Heart right ventricle (tissue), 16 donors: ENCODE data around the gene FRS3. TPM values are rescaled to one million over a fixed set of nuclear protein-coding genes. Genes with fewer than 3 reads are reported as not detected.

Experiments used
- ATAC-seq, 8 donors: fragments of 200-7000 bp; cut with Tn5 transposase; one replicate each; pipeline ENCODE4 v1.9.1; 2020; ENCODE audit warnings: mild to moderate bottlenecking in 8 of 8, moderate library complexity in 8 of 8, moderate number of reproducible peaks in 1 of 8
- DNase-seq, 2 donors: peaks; one replicate each; pipeline ENCODE4 v3.0.0-alpha.2; 2020
- H3K27ac ChIP-seq, 10 donors: fragments of 200-600 bp; sonication (generic) in 2 of 10; one replicate each; pipeline versions ENCODE4 v1.5.0 to v1.8.0; 2020 to 2022; ENCODE audit warnings: mild to moderate bottlenecking in 3 of 10
- H3K27me3 ChIP-seq, 7 donors: fragments of 200-600 bp; one replicate each; pipeline ENCODE4 v1.8.0; 2021 to 2022; ENCODE audit warnings: mild to moderate bottlenecking in 2 of 7
- H3K36me3 ChIP-seq, 9 donors: fragments of 200-600 bp; sonication (generic) in 1 of 9; one replicate each; pipeline versions ENCODE4 v1.5.0 to v1.8.0; 2020 to 2022; ENCODE audit warnings: mild to moderate bottlenecking in 2 of 9
- H3K4me1 ChIP-seq, 9 donors: fragments of 200-600 bp; sonication (generic) in 1 of 9; one replicate each; pipeline versions ENCODE4 v1.5.0 to v1.8.0; 2020 to 2022; ENCODE audit warnings: mild to moderate bottlenecking in 4 of 9
- H3K4me3 ChIP-seq, 10 donors: fragments of 200-600 bp; sonication (generic) in 2 of 10; one replicate each; pipeline versions ENCODE4 v1.5.0 to v1.8.0; 2020 to 2022; ENCODE audit warnings: mild to moderate bottlenecking in 7 of 10, moderate library complexity in 2 of 10
- H3K9me3 ChIP-seq, 11 donors: fragments of 200-600 bp in 10 of 11; sonication (generic) in 2 of 11; one replicate each; pipeline versions ENCODE4 v1.5.0 to v1.8.0; 2013 to 2022; ENCODE audit warnings: mild to moderate bottlenecking in 2 of 11, control low read depth in 1 of 11, moderate library complexity in 1 of 11
- WGBS, 2 donors: extraction: QIAGEN DNeasy Blood & Tissue Kit; methylation state at CpG; one replicate each; pipeline ENCODE4 v1.1.7; 2013; ENCODE audit warnings: inconsistent platforms in 1 of 2; 5-methylcytosine and 5-hydroxymethylcytosine counted together
- intact Hi-C, 10 donors: fragments of 100-400 bp; cut with DNase I; formaldehyde crosslinking; loops; one replicate each; pipeline versions ENCODE4 v1.11.1 to v1.14.2; 2022
- polyA plus RNA-seq, 2 donors: library from polyadenylated mRNA; stranded (reverse); fragments of 200-250 nt; gene quantifications; one replicate each; pipeline ENCODE4 v1.2.3, GENCODE V29; 2013
- total RNA-seq, 10 donors: library from RNA; stranded (reverse); fragmentation: NEBNext Ultra II Directional in 3 of 10; extraction: Animal tissue kit (Norgen Biotek cat#: 25700) in 3 of 10; gene quantifications; one replicate each; pipeline versions ENCODE4 v1.2.1 to v1.2.4, GENCODE V29; 2021 to 2023
- TF ChIP-seq, protein P1 (sequence below), 9 donors: fragments of 200-600 bp; sonication (generic) in 2 of 9; IDR thresholded peaks; one replicate each; pipeline versions ENCODE4 v1.5.0 to v1.8.0; 2021 to 2022; ENCODE audit warnings: antibody characterized with exemption in 9 of 9, mild to moderate bottlenecking in 5 of 9, moderate library complexity in 1 of 9
- donor health status: Arrhythmogenic right ventricular cardiomyopathy.
- donor health status: ischemic (EF 13 %, LVEDD 7.1; RV severe dilation, severe dysfunction).
- donor health status: healthy with polysubstance abuse.
- donor health status: DM: no; HTN: yes; CAD: no.
- donor health status: DM: no; HTN: no; CAD: no.
- donor health status: ischemic (EF 25% LVEDD 6.9; RV normal size, moderate dysfunction).
- donor health status: ischemic (EF 25% LVEDD 5.7; RV mildly dilated, moderate dysfunction).
- donor health status: healthy.
- donor health status: DM: yes; HTN: yes; CAD: no.
- donor health status: Ischemic cardiomyopathy.
- donor health status: ischemic (EF 35%, LVEDD 5.7; RV mildly dilated, moderate dysfunction).
- donor health status: nonischemic (EF 11% LVEDD 7.7; RV severe dilation, severe dysfunction).
- donor health status: DM: yes; HTN: yes; CAD: no.
- donor health status: PGD.
- donor health status: ischemic (EF 29% LVEDD 5.4; RV normal size, mild dysfunction).
- donor health status: nonischemic (EF 23%, LVEDD 6.1; RV moderate dilation, normal function).

FRS3 gene
- total and polyA plus RNA-seq, 12 donors: 2.8 to 8.7 (median 5.8) TPM

DNA sequence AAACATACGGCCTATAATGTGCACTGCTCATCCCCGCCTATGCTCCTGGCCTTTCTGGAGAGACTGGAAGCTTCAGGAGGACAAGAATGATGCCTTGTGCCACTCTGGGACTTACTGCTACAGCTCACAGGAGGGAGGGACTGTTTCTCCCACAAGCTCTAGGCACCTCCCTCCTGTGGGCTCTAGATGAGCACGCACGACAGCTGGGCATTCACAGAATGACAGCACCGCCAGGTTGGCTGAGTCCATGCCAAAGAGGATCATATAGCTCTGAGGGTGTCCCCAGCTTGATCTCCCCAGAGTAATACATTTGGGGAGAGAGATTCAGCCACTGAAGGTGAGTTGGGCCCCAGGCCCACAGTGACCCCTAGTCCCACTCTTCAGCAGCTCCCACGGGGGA is 22.4 kb downstream of the FRS3 start:
- WGBS, 2 donors: 93% methylated on average over 6 of the region's 6 CpGs
- TF ChIP-seq, protein P1, sequence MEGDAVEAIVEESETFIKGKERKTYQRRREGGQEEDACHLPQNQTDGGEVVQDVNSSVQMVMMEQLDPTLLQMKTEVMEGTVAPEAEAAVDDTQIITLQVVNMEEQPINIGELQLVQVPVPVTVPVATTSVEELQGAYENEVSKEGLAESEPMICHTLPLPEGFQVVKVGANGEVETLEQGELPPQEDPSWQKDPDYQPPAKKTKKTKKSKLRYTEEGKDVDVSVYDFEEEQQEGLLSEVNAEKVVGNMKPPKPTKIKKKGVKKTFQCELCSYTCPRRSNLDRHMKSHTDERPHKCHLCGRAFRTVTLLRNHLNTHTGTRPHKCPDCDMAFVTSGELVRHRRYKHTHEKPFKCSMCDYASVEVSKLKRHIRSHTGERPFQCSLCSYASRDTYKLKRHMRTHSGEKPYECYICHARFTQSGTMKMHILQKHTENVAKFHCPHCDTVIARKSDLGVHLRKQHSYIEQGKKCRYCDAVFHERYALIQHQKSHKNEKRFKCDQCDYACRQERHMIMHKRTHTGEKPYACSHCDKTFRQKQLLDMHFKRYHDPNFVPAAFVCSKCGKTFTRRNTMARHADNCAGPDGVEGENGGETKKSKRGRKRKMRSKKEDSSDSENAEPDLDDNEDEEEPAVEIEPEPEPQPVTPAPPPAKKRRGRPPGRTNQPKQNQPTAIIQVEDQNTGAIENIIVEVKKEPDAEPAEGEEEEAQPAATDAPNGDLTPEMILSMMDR (IDR thresholded peaks at IDR 0.05): no peak

DNA sequence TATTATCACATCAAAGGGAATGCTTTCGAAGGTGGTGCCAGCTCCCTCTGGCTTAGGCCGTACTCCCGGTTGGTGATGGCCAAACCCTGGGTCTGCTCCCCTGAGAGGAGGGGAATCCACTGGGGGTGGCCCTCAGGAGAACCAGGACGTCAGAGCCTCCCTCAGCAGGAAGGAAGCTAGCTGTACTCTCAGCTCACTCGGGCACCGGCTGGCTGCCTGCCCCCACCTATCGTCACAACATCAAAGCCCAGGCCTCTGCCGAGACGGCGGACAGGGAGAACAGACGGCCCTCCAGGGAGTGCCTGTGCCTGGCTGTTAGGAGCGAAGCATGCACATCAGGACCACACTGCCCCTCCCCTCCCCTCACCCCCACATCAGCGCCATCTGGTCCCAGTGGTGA is 23.3 kb downstream of the FRS3 start:
- H3K9me3 ChIP-seq: no peaks in the 10 kb centered on the region

More for the DNA sequence above, 22.4 kb downstream of the FRS3 start:
- intact Hi-C loops: no loop called here
- no peaks in the 10 kb centered on the region for H3K4me1 ChIP-seq
- ATAC-seq: no peak
- DNase-seq: no peak
- H3K36me3 ChIP-seq: no peaks in the 10 kb centered on the region
- no peak overlapping the region for H3K4me3 ChIP-seq
- no peaks in the 10 kb centered on the region for H3K9me3 ChIP-seq
- no peaks in the 10 kb centered on the region for H3K27me3 ChIP-seq
- no peak overlapping the region for H3K27ac ChIP-seq

DNA sequence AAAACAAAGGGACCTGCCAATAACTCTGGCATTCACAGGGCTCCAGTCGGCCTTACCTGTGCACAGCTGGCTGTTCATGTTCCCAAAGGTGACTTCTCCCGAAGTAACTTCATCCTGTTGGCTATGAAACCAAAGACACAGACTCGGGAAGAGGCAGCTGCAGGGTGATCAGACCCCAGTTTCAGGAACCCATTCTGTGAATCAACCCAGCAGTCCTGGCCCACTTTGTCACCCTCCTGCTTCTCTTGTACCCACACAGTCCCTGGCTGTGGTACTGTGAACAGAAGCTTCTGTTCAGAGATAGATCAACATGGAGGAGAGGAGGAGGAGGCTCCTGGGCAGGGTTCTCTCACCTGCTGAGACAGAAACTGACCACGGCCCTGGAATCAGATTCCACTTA is 23.8 kb downstream of the FRS3 start:
- no peak overlapping the region for H3K4me3 ChIP-seq
- no peak overlapping the region for H3K27ac ChIP-seq
- no peak for DNase-seq
- H3K4me1 ChIP-seq: no peaks in the 10 kb centered on the region
- no peak for ATAC-seq
- no peaks in the 10 kb centered on the region for H3K9me3 ChIP-seq
- H3K27me3 ChIP-seq: no peaks in the 10 kb centered on the region
- 84 to 88% methylated on average over 4 of the region's 4 CpGs for WGBS, 2 donors
- intact Hi-C loops: no loop called here
- TF ChIP-seq, protein P1 (IDR thresholded peaks at IDR 0.05): no peak
- no peaks in the 10 kb centered on the region for H3K36me3 ChIP-seq

More for the DNA sequence above, 23.3 kb downstream of the FRS3 start:
- Histone ChIP-seq H3K4me3 (no peak overlapping the region), H3K27me3 (no peaks in the 10 kb centered on the region), H3K36me3 (no peaks in the 10 kb centered on the region), H3K4me1 (no peaks in the 10 kb centered on the region), H3K27ac (no peak overlapping the region)
- TF ChIP-seq, protein P1 (IDR thresholded peaks at IDR 0.05): no peak
- WGBS, 2 donors: 58 to 64% methylated on average over 13 of the region's 13 CpGs
- intact Hi-C loops: no loop called here
- DNase-seq (no peak), ATAC-seq (no peak)

DNA sequence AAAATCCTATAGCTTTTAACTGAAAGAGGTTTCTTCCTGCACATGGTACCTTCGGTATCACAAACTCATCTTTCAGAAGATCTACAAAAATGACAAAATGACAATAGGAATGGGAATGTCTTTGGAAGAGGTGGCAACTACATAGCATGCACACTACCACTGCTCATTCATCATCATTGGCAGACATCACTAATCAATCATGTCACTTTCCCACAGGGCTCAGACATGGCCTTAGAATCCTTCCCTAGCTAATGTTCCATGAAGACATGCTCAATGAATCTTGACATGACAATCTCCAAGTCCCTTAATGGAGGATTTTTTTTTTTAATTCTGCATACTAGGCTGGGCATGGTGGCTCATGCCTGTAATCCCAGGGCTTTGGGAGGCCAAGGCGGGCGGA is 29.3 kb downstream of the FRS3 start:
- WGBS, 2 donors: 94 to 100% methylated on average over 3 of the region's 3 CpGs
- TF ChIP-seq, protein P1 (IDR thresholded peaks at IDR 0.05): no peak
- intact Hi-C loops: no loop called here
- Histone ChIP-seq H3K4me3 (no peak overlapping the region), H3K27ac (no peak overlapping the region), H3K9me3 (no peaks in the 10 kb centered on the region), H3K36me3 (no peaks in the 10 kb centered on the region), H3K4me1 (no peaks in the 10 kb centered on the region), H3K27me3 (no peaks in the 10 kb centered on the region)
- no peak for DNase-seq
- ATAC-seq: no peak
